Measurements from ENCODE around the gene THSD7A.

The THSD7A gene

DNA sequence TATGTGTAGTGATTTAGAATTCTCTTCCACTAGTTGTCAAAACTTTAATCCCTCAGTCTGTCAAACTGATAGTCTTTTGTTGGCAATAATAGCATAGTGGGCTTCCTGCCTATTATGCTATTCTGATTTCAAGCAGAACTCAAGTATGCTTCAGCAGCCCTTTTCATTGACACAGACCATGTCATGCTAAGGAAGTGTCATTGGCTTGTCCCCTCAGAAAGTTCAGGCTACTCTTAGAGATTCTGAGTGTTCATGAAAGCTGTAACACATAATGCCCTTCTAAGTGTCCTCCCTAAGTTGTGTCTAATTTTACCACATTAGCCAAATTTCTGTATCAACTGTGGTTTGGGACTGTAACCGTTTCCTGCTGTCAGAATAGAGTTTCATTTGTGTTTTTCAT lies 198.7 kb downstream of the THSD7A start:
- H3K4me1 Mint-ChIP-seq (ENCODE audit: low read depth), result no peaks in the 10 kb centered on the region
- no peaks in the 10 kb centered on the region for H3K9me3 Mint-ChIP-seq
- H3K4me3 Mint-ChIP-seq, result no peak overlapping the region
- H3K27ac Mint-ChIP-seq, result no peak overlapping the region
- no peaks in the 10 kb centered on the region for H3K27me3 Mint-ChIP-seq (ENCODE audit: low read depth)
- no peaks in the 10 kb centered on the region for H3K36me3 Mint-ChIP-seq (ENCODE audit: low read depth)

DNA sequence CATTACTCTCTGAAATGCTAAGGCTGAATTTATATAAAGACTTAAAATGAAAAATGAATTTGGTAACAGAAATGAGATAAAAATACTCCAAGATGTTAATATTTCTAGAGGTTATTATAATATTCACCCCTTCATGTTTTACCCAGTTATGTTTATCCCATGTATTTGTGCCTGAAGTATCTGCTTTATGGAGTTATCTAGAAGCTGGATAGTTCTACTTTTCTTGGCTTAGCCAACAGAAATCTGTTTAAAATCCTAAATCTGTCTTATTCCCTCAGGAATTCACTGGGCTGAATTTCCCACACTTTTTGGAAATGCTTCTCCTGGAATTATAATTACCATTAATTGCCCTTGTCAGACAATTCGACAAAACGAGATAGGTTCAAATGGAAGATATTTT lies 201.6 kb downstream of the THSD7A start:
- Mint-ChIP-seq H3K4me1 (ENCODE audit: low read depth) (no peaks in the 10 kb centered on the region), H3K4me3 (no peak overlapping the region), H3K9me3 (no peaks in the 10 kb centered on the region), H3K36me3 (ENCODE audit: low read depth) (no peaks in the 10 kb centered on the region), H3K27ac (no peak overlapping the region), H3K27me3 (ENCODE audit: low read depth) (no peaks in the 10 kb centered on the region)

GRCh38 chr7:11625669-11626068 lies 206.3 kb downstream of the THSD7A start:
- H3K9me3 Mint-ChIP-seq, result no peaks in the 10 kb centered on the region
- no peak overlapping the region for H3K4me3 Mint-ChIP-seq
- H3K36me3 Mint-ChIP-seq (ENCODE audit: low read depth), result no peaks in the 10 kb centered on the region
- no peaks in the 10 kb centered on the region for H3K27me3 Mint-ChIP-seq (ENCODE audit: low read depth)
- H3K4me1 Mint-ChIP-seq (ENCODE audit: low read depth), result no peaks in the 10 kb centered on the region
- no peak overlapping the region for H3K27ac Mint-ChIP-seq

- no peaks in the 10 kb centered on the region for H3K4me1 Mint-ChIP-seq (ENCODE audit: low read depth)
Observed at GRCh38 chr7:11623093-11623678, 208.8 kb downstream of the THSD7A start.

GRCh38 chr7:11620406-11621253 lies 211.4 kb downstream of the THSD7A start:
- Mint-ChIP-seq H3K4me1 (ENCODE audit: low read depth) (no peaks in the 10 kb centered on the region), H3K27ac (no peak overlapping the region)

More at GRCh38 chr7:11623093-11623678, 208.8 kb downstream of the THSD7A start:
- H3K9me3 Mint-ChIP-seq, result no peaks in the 10 kb centered on the region
- H3K27ac Mint-ChIP-seq, result no peak overlapping the region
- no peaks in the 10 kb centered on the region for H3K27me3 Mint-ChIP-seq (ENCODE audit: low read depth)
- H3K4me3 Mint-ChIP-seq, result no peak overlapping the region
- H3K36me3 Mint-ChIP-seq (ENCODE audit: low read depth), result no peaks in the 10 kb centered on the region

DNA sequence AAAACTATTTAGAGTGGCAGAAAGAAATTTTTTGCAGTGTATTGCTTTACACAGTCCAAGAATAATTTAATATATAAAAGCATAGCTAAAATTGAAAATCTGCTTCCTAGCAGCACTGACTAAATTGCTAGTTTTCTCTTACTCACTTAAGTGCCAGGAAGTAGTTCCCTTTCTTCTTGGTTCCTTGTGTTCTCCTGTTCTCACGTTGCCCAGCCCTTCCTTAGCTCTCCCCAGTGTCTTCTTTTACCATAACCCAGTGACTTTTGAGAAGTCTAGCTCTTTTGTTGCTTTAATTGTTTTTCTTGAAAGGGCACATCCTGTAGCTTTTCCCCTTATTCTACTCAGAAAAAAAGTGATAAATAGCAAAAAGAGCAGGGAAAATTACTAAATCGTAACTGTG lies 215.5 kb downstream of the THSD7A start:
- Mint-ChIP-seq H3K36me3 (ENCODE audit: low read depth) (no peaks in the 10 kb centered on the region), H3K27ac (no peak overlapping the region), H3K9me3 (no peaks in the 10 kb centered on the region)

More at GRCh38 chr7:11620406-11621253, 211.4 kb downstream of the THSD7A start:
- no peaks in the 10 kb centered on the region for H3K36me3 Mint-ChIP-seq (ENCODE audit: low read depth)
- H3K9me3 Mint-ChIP-seq, result no peaks in the 10 kb centered on the region
- no peak overlapping the region for H3K4me3 Mint-ChIP-seq
- H3K27me3 Mint-ChIP-seq (ENCODE audit: low read depth), result no peaks in the 10 kb centered on the region

GRCh38 chr7:11615174-11615573 lies 216.8 kb downstream of the THSD7A start:
- Mint-ChIP-seq H3K27me3 (ENCODE audit: low read depth) (no peaks in the 10 kb centered on the region), H3K9me3 (no peaks in the 10 kb centered on the region)

More for the DNA sequence above, 215.5 kb downstream of the THSD7A start:
- no peaks in the 10 kb centered on the region for H3K27me3 Mint-ChIP-seq (ENCODE audit: low read depth)
- no peaks in the 10 kb centered on the region for H3K4me1 Mint-ChIP-seq (ENCODE audit: low read depth)
- no peak overlapping the region for H3K4me3 Mint-ChIP-seq

GRCh38 chr7:11613292-11613930 lies 218.6 kb downstream of the THSD7A start:
- no peaks in the 10 kb centered on the region for H3K27me3 Mint-ChIP-seq (ENCODE audit: low read depth)
- no peaks in the 10 kb centered on the region for H3K36me3 Mint-ChIP-seq (ENCODE audit: low read depth)
- H3K27ac Mint-ChIP-seq, result no peak overlapping the region
- no peaks in the 10 kb centered on the region for H3K4me1 Mint-ChIP-seq (ENCODE audit: low read depth)
- H3K4me3 Mint-ChIP-seq, result no peak overlapping the region
- no peaks in the 10 kb centered on the region for H3K9me3 Mint-ChIP-seq

More at GRCh38 chr7:11615174-11615573, 216.8 kb downstream of the THSD7A start:
- Mint-ChIP-seq H3K36me3 (ENCODE audit: low read depth) (no peaks in the 10 kb centered on the region), H3K27ac (no peak overlapping the region), H3K4me3 (no peak overlapping the region), H3K4me1 (ENCODE audit: low read depth) (no peaks in the 10 kb centered on the region)

GRCh38 chr7:11612737-11613136 lies 219.3 kb downstream of the THSD7A start:
- no peaks in the 10 kb centered on the region for H3K36me3 Mint-ChIP-seq (ENCODE audit: low read depth)
- H3K27me3 Mint-ChIP-seq (ENCODE audit: low read depth), result no peaks in the 10 kb centered on the region
- no peak overlapping the region for H3K4me3 Mint-ChIP-seq
- no peaks in the 10 kb centered on the region for H3K9me3 Mint-ChIP-seq
- H3K27ac Mint-ChIP-seq, result no peak overlapping the region
- no peaks in the 10 kb centered on the region for H3K4me1 Mint-ChIP-seq (ENCODE audit: low read depth)

GRCh38 chr7:11609096-11609670 lies 222.8 kb downstream of the THSD7A start:
- Mint-ChIP-seq H3K4me1 (ENCODE audit: low read depth) (no peaks in the 10 kb centered on the region), H3K27me3 (ENCODE audit: low read depth) (no peaks in the 10 kb centered on the region), H3K36me3 (ENCODE audit: low read depth) (no peaks in the 10 kb centered on the region), H3K4me3 (no peak overlapping the region), H3K9me3 (no peaks in the 10 kb centered on the region), H3K27ac (no peak overlapping the region)

DNA sequence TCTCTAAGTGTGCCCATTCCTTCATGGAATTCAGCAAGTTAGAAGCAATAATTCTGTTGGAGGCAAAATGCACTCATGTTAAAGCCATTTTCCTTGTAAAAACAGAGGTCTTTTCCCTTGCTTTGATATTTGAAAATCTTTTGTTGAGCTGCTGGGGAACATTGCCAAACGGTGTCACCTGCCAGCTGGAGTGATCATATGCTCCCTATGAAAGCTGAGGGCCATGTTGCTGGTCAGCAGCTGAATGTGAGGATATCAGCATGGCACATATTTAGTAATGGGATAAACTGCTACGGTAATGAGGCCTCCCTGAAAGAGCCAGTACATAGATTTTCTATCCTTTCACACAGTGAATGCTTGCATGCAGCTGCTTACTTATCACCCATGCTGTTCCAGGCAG lies 224.3 kb downstream of the THSD7A start:
- Mint-ChIP-seq H3K36me3 (ENCODE audit: low read depth) (no peaks in the 10 kb centered on the region), H3K4me1 (ENCODE audit: low read depth) (no peaks in the 10 kb centered on the region), H3K4me3 (no peak overlapping the region)

DNA sequence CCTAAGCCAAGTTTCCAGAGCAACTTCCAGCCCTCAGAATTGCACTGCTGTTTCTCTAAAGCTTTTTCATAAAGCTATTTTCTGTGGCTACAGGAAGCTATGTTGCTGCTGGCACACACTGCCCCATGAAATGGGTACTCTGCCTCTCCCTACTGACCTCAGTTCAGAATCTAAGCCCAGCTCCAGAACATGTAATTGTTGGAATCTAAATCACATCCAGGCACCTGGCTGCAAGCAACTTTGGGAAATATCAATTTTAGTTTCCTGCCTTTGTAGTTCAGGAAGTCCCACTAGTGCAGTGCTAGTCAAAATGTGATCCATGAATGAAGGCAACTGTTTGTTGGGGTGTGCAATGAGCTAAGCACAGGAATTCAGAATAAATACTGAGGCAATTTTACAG lies 226.2 kb downstream of the THSD7A start:
- no peaks in the 10 kb centered on the region for H3K4me1 Mint-ChIP-seq (ENCODE audit: low read depth)

More for the DNA sequence above, 224.3 kb downstream of the THSD7A start:
- Mint-ChIP-seq H3K9me3 (no peaks in the 10 kb centered on the region), H3K27ac (no peak overlapping the region), H3K27me3 (ENCODE audit: low read depth) (no peaks in the 10 kb centered on the region)

GRCh38 chr7:11604505-11604904 lies 227.5 kb downstream of the THSD7A start:
- Mint-ChIP-seq H3K9me3 (peaks cover 6% of the 10 kb centered on the region), H3K4me3 (no peak overlapping the region), H3K27me3 (ENCODE audit: low read depth) (no peaks in the 10 kb centered on the region), H3K27ac (no peak overlapping the region), H3K4me1 (ENCODE audit: low read depth) (no peaks in the 10 kb centered on the region), H3K36me3 (ENCODE audit: low read depth) (no peaks in the 10 kb centered on the region)

More for the DNA sequence above, 226.2 kb downstream of the THSD7A start:
- no peak overlapping the region for H3K4me3 Mint-ChIP-seq
- no peaks in the 10 kb centered on the region for H3K36me3 Mint-ChIP-seq (ENCODE audit: low read depth)
- H3K27ac Mint-ChIP-seq, result no peak overlapping the region
- peaks cover 6% of the 10 kb centered on the region for H3K9me3 Mint-ChIP-seq
- H3K27me3 Mint-ChIP-seq (ENCODE audit: low read depth), result no peaks in the 10 kb centered on the region

GRCh38 chr7:11601761-11602160 lies 230.2 kb downstream of the THSD7A start:
- Mint-ChIP-seq H3K27ac (no peak overlapping the region), H3K4me3 (no peak overlapping the region), H3K4me1 (ENCODE audit: low read depth) (no peaks in the 10 kb centered on the region), H3K27me3 (ENCODE audit: low read depth) (no peaks in the 10 kb centered on the region), H3K36me3 (ENCODE audit: low read depth) (no peaks in the 10 kb centered on the region), H3K9me3 (peaks cover 6% of the 10 kb centered on the region)

All from T-helper 1 cell treated with Interleukin-12 subunit alpha and Interleukin-12 subunit beta and Interleukin-4 antibody, amounts not matched to agents 30 μg/mL and 1 μg/mL, for 36 hours (primary cell).